Erythroblast (primary cell): Measurements from ENCODE around the gene ZNF22.

Experiments used
- GATA1 ChIP-seq: IDR thresholded peaks from 2 replicates; pipeline ENCODE4 v1.6.1; 2011; ENCODE audit warnings: low read depth, mild to moderate bottlenecking, control low read depth, low read length, moderate library complexity
- POLR2A ChIP-seq: IDR thresholded peaks from 2 replicates; pipeline ENCODE4 v1.6.1; 2011; ENCODE audit warnings: mild to moderate bottlenecking, low read length

- TF ChIP-seq POLR2A (no peak), GATA1 (no peak)
These were observed 38.6 kb upstream of the ZNF22 start for GRCh38 chr10:44961931-44962750.
